ENCODE data around the gene TMEM200B.

Gene TMEM200B

GRCh38 chr1:29123887-29124365, at the start of gene TMEM200B:
Gene TMEM200B, minus strand, starts transcription at chr1:29123903. Its CDS starts 2,075 bp downstream, at chr1:29121828.
- ChIA-PET CTCF (interaction anchor here (0.8 to 1.7 kb wide), 3 partner anchors 17 to 90 kb away, joined by 3 to 4 read pairs (median 3); no protein-coding TSS in a partner anchor), POLR2A (interaction anchor here (0.7 to 0.8 kb wide), 3 partner anchors 45 to 58 kb away, joined by 3 to 4 read pairs (median 3); partner anchors contain the start of gene SRSF4)
- peak within 1 kb of the TSS; percentile 51 for H3K27ac ChIP-seq (ENCODE audit: extremely low read depth, low read depth, low read length)
- peak; percentile 97 for TF ChIP-seq ZNF335 (tag by site-specific recombination; conservative IDR thresholded peaks at IDR 0.05)
- TF ChIP-seq ZNF121 (tag by site-specific recombination; IDR thresholded peaks at IDR 0.05) = 0 out of 2 replicates have a peak, but pooled peaks have one; percentile 42
- no peak for TF ChIP-seq ZNF354C (tag by site-specific recombination; IDR thresholded peaks at IDR 0.05; ENCODE audit: borderline replicate concordance, low read depth)
- peak within 1 kb of the TSS; percentile 61 for H3K4me3 ChIP-seq (ENCODE audit: low read depth, low read length)
- H3K9me3 ChIP-seq (ENCODE audit: control insufficient read depth, insufficient read depth, low read depth, low read length) = no peaks in the 10 kb centered on the region
- H3K4me1 ChIP-seq (ENCODE audit: control insufficient read depth, insufficient read depth, low read length) = no peaks in the 10 kb centered on the region
- peaks cover 0 to under 1% of the 10 kb centered on the region in 2 experiments; a peak in 1 of 3 replicates for H3K36me3 ChIP-seq (ENCODE audit: control insufficient read depth in 2 of 2, insufficient read depth in 1 of 2, low read length in 2 of 2)

- CTCF ChIA-PET = interaction anchor here (0.7 kb wide), 1 partner anchor 295 kb away, joined by 3 read pairs; no protein-coding TSS in a partner anchor
- Histone ChIP-seq H3K36me3 (ENCODE audit: control insufficient read depth in 2 of 2, insufficient read depth in 1 of 2, low read length in 2 of 2) (peaks cover 3 to 42% of the 10 kb centered on the region in 2 experiments; a peak in 2 of 3 replicates), H3K4me3 (ENCODE audit: low read depth, low read length) (no peak overlapping the region), H3K4me1 (ENCODE audit: control insufficient read depth, insufficient read depth, low read length) (peaks cover 7% of the 10 kb centered on the region), H3K9me3 (ENCODE audit: control insufficient read depth, insufficient read depth, low read depth, low read length) (no peaks in the 10 kb centered on the region), H3K27ac (ENCODE audit: extremely low read depth, low read depth, low read length) (no peak overlapping the region)
- TF ChIP-seq ZFP3 (tag by site-specific recombination; IDR thresholded peaks at IDR 0.05; ENCODE audit: low read depth) = no peak
- no peak for TF ChIP-seq ZNF292 (tag by site-specific recombination; IDR thresholded peaks at IDR 0.05; ENCODE audit: borderline replicate concordance, low read depth)
- TF ChIP-seq ZNF114 (tag by site-specific recombination; IDR thresholded peaks at IDR 0.05) = no peak
- no peak for TF ChIP-seq ZBTB44 (tag by site-specific recombination; IDR thresholded peaks at IDR 0.05)
- no peak for TF ChIP-seq ZNF26 (tag by site-specific recombination; IDR thresholded peaks at IDR 0.05)
- no peak for TF ChIP-seq ZNF830 (tag by site-specific recombination; IDR thresholded peaks at IDR 0.05; ENCODE audit: low read depth)
- no peak for TF ChIP-seq SALL2 (tag by site-specific recombination; IDR thresholded peaks at IDR 0.05; ENCODE audit: borderline replicate concordance)
- TF ChIP-seq ZNF670 (tag by site-specific recombination; IDR thresholded peaks at IDR 0.05; ENCODE audit: low read depth) = no peak
- TF ChIP-seq PRDM6 (tag by site-specific recombination; IDR thresholded peaks at IDR 0.05) = peak; percentile 59
- no peak for TF ChIP-seq KLF16 (tag by site-specific recombination; IDR thresholded peaks at IDR 0.05)
- TF ChIP-seq ZNF623 (tag by site-specific recombination; IDR thresholded peaks at IDR 0.05) = no peak
- TF ChIP-seq ELK4 (IDR thresholded peaks at IDR 0.05; ENCODE audit: borderline replicate concordance, low read depth, low read length) = no peak
- TF ChIP-seq ZNF140 (tag by site-specific recombination; IDR thresholded peaks at IDR 0.05) = no peak
- 0 out of 2 replicates have a peak, but pooled peaks have one; percentile 20 for TF ChIP-seq KLF1 (tag by site-specific recombination; IDR thresholded peaks at IDR 0.05)
- POLR2A ChIA-PET = interaction anchor here (4.2 kb wide), 1 partner anchor 8 kb away, joined by 30 read pairs; the partner anchor contains the start of gene SRSF4
Observed at GRCh38 chr1:29172415-29172939, 48.8 kb upstream of the TMEM200B start.

Data from HEK293 (cell line).